GM19025 (cell line): Measurements from ENCODE around the gene TAF11L13.

Experiments used
- ATAC-seq: cut with Tn5 transposase; IDR thresholded peaks from one replicate; pipeline ENCODE4 v1.9.1; 2021; ENCODE audit warnings: mild to moderate bottlenecking, low read depth, moderate library complexity; ENCODE audit not compliant: unreplicated experiment

TAF11L13 gene

DNA sequence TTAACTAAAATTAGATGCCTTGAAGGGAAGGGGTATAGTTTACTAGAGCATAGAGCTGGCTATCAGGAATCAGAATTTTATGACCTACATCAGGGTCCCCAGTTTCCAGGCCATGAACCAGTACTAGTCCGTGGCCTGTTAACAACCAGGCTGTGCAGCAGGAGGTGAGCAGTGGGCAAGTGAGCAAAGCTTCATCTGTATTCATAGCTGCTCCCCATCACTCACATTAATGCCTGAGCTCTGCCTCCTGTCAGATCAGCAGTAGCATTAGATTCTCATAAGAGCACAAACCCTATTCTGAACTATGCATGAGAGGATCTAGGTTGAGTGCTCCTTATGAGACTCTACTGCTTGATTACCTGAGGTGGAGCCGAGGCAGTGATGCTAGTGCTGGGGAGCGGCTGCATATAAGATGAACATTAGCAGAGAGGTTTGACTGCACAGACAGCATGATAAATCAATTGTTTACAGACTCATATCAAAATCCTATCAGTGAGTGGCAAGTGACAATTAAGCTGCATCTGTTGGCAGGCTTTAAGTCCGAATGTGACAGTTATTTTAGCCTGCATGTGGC lies 47.0 kb downstream of the TAF11L13 start:
- ATAC-seq = no peak

- no peak for ATAC-seq
These were observed 47.8 kb downstream of the TAF11L13 start for GRCh38 chr5:17679597-17680203.

DNA sequence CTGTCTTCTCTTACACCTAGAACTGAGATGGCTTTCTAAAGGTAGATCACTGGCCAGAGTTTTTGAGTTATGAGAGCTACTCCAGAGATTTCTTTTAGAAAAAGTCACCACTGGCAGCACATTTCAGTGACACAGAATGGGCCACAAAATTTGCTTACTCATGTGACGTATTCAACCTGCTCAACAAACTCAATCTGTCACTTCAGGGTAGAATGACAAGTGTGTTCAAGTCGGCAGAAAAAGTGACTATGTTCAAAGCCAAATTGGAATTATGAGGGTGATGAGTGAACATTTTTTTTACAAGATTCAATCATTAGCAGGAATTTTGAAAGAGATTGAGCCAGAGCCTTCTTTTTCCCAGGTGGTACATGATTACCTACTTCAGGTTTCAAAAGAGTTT lies 48.8 kb downstream of the TAF11L13 start:
- ATAC-seq = no peak
